Neutrophil (primary cell): Measurements from ENCODE around the gene NTF3.

Experiments used
- H3K27ac ChIP-seq: fragments of 200-600 bp; sonication (generic); 2 replicates; pipeline ENCODE4 v1.5.1; 2016; ENCODE audit warnings: mild to moderate bottlenecking, moderate library complexity
- H3K27me3 ChIP-seq: fragments of 200-600 bp; sonication (generic); 2 replicates; pipeline ENCODE4 v1.6.0; 2016; ENCODE audit warnings: mild to moderate bottlenecking
- H3K36me3 ChIP-seq: fragments of 200-600 bp; sonication (generic); 2 replicates; pipeline ENCODE4 v1.5.1; 2017
- H3K4me1 ChIP-seq, 2 experiments: fragments of 200-600 bp in 1 of 2; sonication (generic) in 1 of 2; 1 replicate in 1 of 2; 2 replicates in 1 of 2; pipeline versions ENCODE4 v1.5.1 to v1.6.1; 2013 to 2016; ENCODE audit warnings: low read depth in 1 of 2, low read length in 1 of 2, mild to moderate bottlenecking in 1 of 2, moderate library complexity in 1 of 2; ENCODE audit not compliant: control insufficient read depth in 1 of 2, insufficient read depth in 1 of 2
- H3K4me3 ChIP-seq, 2 experiments: fragments of 200-600 bp in 1 of 2; sonication (generic) in 1 of 2; 1 replicate in 1 of 2; 2 replicates in 1 of 2; pipeline ENCODE4 v1.5.1; 2013 to 2016; ENCODE audit warnings: low read depth in 1 of 2, low read length in 1 of 2, mild to moderate bottlenecking in 1 of 2, moderate library complexity in 1 of 2
- H3K9me3 ChIP-seq: fragments of 200-600 bp; sonication (generic); 2 replicates; pipeline ENCODE4 v1.5.1; 2016
- CTCF ChIP-seq: fragments of 200-600 bp; sonication (generic); IDR thresholded peaks from 2 replicates; pipeline ENCODE4 v1.5.1; 2016; ENCODE audit warnings: antibody characterized with exemption

NTF3 gene

DNA sequence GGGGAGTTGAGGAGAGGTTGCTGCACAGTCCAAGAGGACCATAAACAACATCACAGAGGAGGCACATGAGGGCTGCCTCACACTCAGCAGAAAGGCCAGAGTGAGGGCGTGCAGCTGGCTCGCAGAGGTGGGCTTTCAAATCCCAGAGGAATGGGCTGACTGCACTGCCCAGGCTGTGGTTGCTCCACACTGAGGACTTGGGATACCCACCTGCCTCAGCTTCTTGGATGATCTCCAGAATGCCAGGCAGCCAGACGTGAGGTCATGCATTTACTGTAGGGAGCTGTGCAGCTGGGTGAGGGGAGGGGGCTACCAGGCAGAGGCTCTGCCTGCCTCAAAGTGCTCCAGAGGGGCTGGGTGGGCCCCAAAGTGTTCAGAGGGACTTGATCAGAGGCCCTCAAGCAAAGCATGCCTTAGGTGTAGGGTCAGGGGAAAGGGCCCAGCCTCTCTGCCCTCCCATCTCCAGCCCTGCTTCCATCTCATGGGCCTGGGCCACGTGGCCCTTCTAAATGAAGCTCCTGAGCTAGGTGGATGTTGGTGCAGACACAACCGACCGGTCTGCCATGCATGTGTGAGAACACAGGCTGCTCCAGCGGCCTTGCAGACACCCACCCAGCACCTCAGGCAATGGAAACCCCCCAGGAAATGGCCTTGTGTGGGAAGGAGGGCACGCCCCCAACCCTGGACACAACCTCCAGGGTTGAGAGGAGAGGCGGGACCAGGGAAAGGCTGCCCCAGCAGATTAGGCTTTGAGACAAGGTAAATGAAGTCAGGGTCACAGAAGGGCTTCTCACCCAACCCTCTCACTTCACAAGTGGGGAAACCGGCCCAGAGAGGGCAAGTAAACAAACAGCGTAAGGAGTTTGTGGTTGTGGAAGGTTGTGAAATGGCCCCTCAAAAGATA, 90.8 kb downstream of the NTF3 start:
- Histone ChIP-seq H3K27me3 (no peaks in the 10 kb centered on the region), H3K4me3 (no peak overlapping the region), H3K36me3 (no peaks in the 10 kb centered on the region), H3K27ac (no peak overlapping the region), H3K9me3 (no peaks in the 10 kb centered on the region), H3K4me1 (no peaks in the 10 kb centered on the region)
- no peak for TF ChIP-seq CTCF

DNA sequence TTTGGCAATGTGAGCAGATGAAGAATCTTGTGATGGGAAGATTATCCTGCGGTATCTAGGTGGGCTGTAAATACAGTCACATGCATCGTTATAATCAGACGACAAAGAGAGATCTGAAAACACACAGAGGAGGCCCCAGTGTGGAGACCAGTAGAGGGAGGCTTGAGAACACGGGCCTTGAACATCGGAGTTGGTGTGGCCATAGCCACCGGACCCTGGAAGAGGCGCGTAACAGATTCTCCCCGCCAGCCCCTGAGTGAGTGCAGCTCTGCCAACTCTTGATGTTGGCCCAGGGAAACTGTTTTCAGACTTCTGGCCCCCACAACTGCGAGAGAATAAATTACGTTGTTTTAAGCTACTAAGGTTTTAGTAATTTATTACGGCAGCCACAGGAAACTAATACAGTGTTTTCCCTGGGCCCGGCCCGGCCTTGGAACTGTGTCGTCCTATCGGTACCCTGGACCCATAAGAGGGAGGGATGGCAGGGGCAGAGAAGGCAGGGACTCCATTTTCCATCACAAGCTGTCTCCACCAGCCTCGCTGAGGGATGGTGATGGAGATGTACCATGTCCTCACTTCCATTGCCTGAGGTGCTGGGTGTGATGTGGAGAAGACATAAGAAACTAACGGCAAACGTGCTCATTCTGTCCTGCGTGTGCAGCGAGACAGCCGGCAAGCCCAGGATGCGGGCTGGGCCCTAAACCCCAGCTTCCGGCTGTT, 91.6 kb downstream of the NTF3 start:
- no peaks in the 10 kb centered on the region for H3K9me3 ChIP-seq
- no peak for TF ChIP-seq CTCF
- no peak overlapping the region for H3K4me3 ChIP-seq
- no peaks in the 10 kb centered on the region for H3K4me1 ChIP-seq
- no peak overlapping the region for H3K27ac ChIP-seq
- no peaks in the 10 kb centered on the region for H3K36me3 ChIP-seq
- peaks cover 6% of the 10 kb centered on the region for H3K27me3 ChIP-seq

- TF ChIP-seq CTCF, result no peak
Observed at GRCh38 chr12:5524116-5524768, 92.3 kb downstream of the NTF3 start.

DNA sequence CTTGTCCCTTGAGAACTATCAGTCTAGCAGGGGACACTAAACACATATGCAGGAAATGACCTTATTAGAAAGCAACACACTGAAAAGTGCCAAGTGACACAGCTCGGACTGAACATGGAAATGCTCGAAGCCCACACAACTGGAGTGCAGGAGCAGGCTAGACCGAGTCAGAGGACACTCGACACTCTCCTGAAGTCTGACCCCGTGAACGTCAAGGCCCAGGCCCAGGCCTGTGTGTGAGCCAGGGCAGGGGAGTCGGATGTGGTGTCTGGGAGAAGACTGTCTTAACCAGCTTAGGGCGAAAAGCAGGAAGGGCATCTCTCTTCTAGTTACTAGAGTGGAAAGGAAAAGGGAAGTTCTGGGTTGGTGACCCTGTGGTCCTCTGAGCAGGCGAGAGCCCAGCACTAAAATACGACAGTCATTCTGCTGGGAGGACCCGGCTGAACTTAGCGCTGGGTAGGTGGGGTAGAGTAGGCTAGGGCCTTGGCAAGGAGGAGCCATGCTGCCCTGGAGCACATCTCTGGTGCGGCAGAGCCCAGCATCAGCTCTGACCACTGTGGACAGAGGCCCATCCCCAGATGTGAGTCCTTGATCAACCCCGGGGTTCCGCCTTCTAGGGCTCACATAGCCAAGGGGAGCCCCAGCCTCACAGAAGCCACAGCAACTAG, 93.0 kb downstream of the NTF3 start:
- no peak for TF ChIP-seq CTCF

More at GRCh38 chr12:5524116-5524768, 92.3 kb downstream of the NTF3 start:
- peaks cover 6% of the 10 kb centered on the region for H3K27me3 ChIP-seq
- no peaks in the 10 kb centered on the region for H3K9me3 ChIP-seq
- no peaks in the 10 kb centered on the region for H3K36me3 ChIP-seq
- no peak overlapping the region for H3K4me3 ChIP-seq
- H3K27ac ChIP-seq, result no peak overlapping the region
- no peaks in the 10 kb centered on the region for H3K4me1 ChIP-seq

DNA sequence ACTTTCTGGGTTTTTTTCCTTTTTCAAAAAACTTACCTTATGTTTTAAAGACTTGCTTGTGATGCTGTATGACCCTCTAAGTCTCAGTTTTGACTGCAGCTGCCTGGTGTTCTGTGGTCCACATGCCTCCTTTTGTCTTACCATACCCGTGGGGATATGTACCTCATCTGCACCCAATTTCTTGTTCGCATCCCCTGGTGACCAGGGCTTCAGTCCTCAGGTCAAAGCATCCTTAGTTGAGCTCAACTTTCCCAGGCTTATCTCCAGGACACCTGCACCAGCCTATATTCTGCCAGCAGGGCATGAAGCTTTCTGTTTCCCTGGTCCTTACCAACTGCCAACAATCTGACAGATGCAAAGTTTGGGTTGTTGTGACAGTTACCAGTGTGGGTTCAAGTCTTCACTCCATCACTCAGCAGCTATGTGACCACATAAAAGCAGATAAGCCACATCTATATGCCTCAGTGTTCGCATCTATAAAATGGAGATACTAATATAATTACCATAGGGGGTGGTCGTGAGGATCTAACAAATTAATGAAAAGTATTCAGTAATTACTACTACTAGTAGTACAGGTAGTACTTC, 94.0 kb downstream of the NTF3 start:
- Histone ChIP-seq H3K9me3 (no peaks in the 10 kb centered on the region), H3K36me3 (no peaks in the 10 kb centered on the region), H3K27ac (no peak overlapping the region), H3K27me3 (peaks cover 6% of the 10 kb centered on the region), H3K4me3 (no peak overlapping the region), H3K4me1 (no peaks in the 10 kb centered on the region)
- TF ChIP-seq CTCF, result no peak

More for the DNA sequence above, 93.0 kb downstream of the NTF3 start:
- peaks cover 6% of the 10 kb centered on the region for H3K27me3 ChIP-seq
- no peaks in the 10 kb centered on the region for H3K36me3 ChIP-seq
- H3K4me1 ChIP-seq, result no peaks in the 10 kb centered on the region
- no peaks in the 10 kb centered on the region for H3K9me3 ChIP-seq
- no peak overlapping the region for H3K27ac ChIP-seq
- no peak overlapping the region for H3K4me3 ChIP-seq
